Thymus (tissue), 11 donors: ENCODE results near the gene RIOX2. TPM values are rescaled to one million over a fixed set of nuclear protein-coding genes. Genes with fewer than 3 reads are reported as not detected.
"Not testable (repeated sequence)": the region's sequence is repeated elsewhere in the genome, so short reads cannot be mapped to it uniquely, and the experiment has no call there.

ENCODE experiments used
- DNase-seq, 9 donors: peaks; one replicate each; pipeline ENCODE4 v3.0.0-alpha.2; 2013; ENCODE audit warnings: low spot score in 9 of 9, low read depth in 6 of 9, missing footprints in 1 of 9
- H3K27ac ChIP-seq, 2 donors: one replicate each; pipeline ENCODE4 v1.5.1; 2013; ENCODE audit warnings: control low read depth in 1 of 2, low read depth in 1 of 2, low read length in 1 of 2, mild to moderate bottlenecking in 1 of 2, moderate library complexity in 1 of 2
- H3K27me3 ChIP-seq, 2 donors: one replicate each; pipeline ENCODE4 v1.5.1; 2013; ENCODE audit warnings: low read length in 1 of 2; ENCODE audit not compliant: control insufficient read depth in 2 of 2, insufficient read depth in 1 of 2
- H3K36me3 ChIP-seq, 2 donors: one replicate each; pipeline ENCODE4 v1.5.1; 2013; ENCODE audit warnings: low read length in 1 of 2, mild to moderate bottlenecking in 1 of 2, moderate library complexity in 1 of 2; ENCODE audit not compliant: control insufficient read depth in 2 of 2, insufficient read depth in 2 of 2
- H3K4me1 ChIP-seq, 2 donors: one replicate each; pipeline ENCODE4 v1.5.1; 2013; ENCODE audit warnings: low read length in 2 of 2; ENCODE audit not compliant: control insufficient read depth in 2 of 2, insufficient read depth in 2 of 2
- H3K4me3 ChIP-seq, 2 donors: one replicate each; pipeline ENCODE4 v1.5.1; 2013; ENCODE audit warnings: low read length in 2 of 2, control low read depth in 1 of 2, mild to moderate bottlenecking in 1 of 2
- H3K9me3 ChIP-seq, 2 donors: one replicate each; pipeline ENCODE4 v1.5.1; 2013; ENCODE audit warnings: low read length in 1 of 2, mild to moderate bottlenecking in 1 of 2; ENCODE audit not compliant: control insufficient read depth in 2 of 2, insufficient read depth in 1 of 2
- WGBS: extraction: QIAGEN DNeasy Blood & Tissue Kit; methylation state at CpG from one replicate; pipeline ENCODE4 v1.1.7; 2013; 5-methylcytosine and 5-hydroxymethylcytosine counted together
- polyA plus RNA-seq: library from polyadenylated mRNA; stranded (reverse); fragments of 200-250 nt; gene quantifications from one replicate; pipeline ENCODE4 v1.2.3, GENCODE V29; 2013
- total RNA-seq: library from RNA; stranded (reverse); fragments of 120-200 nt; gene quantifications from one replicate; pipeline ENCODE4 v1.2.4, GENCODE V29; 2013
- donor health status: healthy.

RIOX2 gene
- total and polyA plus RNA-seq, 2 donors, result 16.9 to 26.2 TPM

DNA sequence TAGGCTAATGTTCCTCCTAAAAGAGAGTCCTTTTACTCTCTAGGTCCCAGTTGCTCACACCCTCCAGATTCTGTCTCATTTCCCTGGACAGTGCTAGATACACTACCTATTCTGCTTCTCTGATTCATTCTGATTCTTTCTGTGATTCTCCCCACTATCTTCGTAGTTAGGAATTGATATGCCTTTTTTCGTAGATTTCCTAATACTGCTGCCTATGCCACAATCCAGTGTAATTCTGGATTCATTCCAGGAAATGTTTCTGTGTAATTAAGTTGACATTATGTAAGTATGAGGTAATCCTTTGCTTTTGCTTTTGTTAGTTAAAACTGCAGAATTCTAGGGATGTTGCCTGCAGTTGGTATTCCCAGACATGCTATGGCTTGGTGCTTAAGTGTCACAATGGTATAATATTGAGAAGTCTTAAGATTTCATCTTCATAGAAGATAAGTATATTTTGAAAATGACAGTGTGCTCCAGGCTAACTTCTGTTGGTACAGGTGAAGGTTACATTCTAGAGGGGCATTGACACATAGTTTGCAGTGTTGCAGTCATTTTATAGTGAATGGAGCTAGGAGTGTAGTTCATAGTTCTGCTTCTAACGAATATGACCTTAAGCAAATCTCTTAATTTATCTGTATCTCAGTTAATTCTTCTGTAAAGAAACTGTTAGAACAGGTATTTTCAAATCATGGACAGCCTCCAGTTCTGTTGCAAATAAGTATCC is 54.3 kb downstream of the RIOX2 start:
- H3K4me1 ChIP-seq, result no peaks in the 10 kb centered on the region
- no peak overlapping the region for H3K27ac ChIP-seq
- no peak overlapping the region for H3K4me3 ChIP-seq
- 95% methylated on average over 3 of the region's 3 CpGs for WGBS
- no peaks in the 10 kb centered on the region for H3K9me3 ChIP-seq
- no peaks in the 10 kb centered on the region for H3K36me3 ChIP-seq
- H3K27me3 ChIP-seq, result no peaks in the 10 kb centered on the region
- no peak for DNase-seq

DNA sequence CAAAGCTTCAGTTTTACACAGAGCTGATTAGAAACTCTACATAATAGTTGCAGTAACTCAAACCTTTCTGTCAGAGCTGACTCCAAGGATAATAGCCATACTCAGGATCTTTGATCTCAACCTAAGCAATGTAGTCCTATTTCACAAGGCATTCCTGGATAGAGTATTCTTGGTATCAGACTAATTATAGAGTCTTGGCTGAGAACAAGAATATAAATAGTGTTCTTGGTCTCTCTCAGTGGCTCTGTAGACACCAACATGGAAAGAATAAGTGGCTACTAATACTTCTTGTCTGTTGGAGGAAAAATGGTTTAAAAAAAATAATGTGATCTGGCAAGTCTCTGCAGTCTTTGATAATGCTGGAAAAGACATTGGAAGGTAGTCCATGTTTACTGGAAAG is 55.7 kb downstream of the RIOX2 start:
- Histone ChIP-seq H3K4me1 (no peaks in the 10 kb centered on the region), H3K27me3 (no peaks in the 10 kb centered on the region), H3K9me3 (no peaks in the 10 kb centered on the region), H3K4me3 (no peak overlapping the region), H3K27ac (no peak overlapping the region), H3K36me3 (no peaks in the 10 kb centered on the region)
- no peak for DNase-seq

DNA sequence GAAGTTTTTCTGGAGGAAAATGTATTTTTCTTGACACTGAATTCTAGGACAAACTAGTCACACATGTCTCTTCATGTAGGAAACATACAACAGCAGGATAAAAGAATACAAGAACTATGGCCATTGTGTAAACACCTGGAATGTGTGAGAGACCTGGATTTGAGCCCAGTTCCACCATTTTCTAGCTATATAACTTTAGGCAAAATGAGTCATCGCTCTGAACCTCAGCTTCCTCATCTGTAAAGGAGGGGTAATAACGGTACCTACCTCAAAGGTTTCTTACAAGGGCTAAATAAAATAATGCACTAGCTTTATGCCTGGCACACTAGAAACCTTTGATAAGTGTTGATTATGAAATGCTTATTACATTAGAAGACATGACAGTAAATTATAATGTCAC is 57.8 kb downstream of the RIOX2 start:
- H3K27me3 ChIP-seq, result no peaks in the 10 kb centered on the region
- 94% methylated on average over 2 of the region's 2 CpGs for WGBS
- no peak for DNase-seq
- H3K36me3 ChIP-seq, result no peaks in the 10 kb centered on the region
- H3K9me3 ChIP-seq, result no peaks in the 10 kb centered on the region
- no peak overlapping the region for H3K4me3 ChIP-seq
- peaks cover 3 to 5% of the 10 kb centered on the region in 2 donors for H3K4me1 ChIP-seq
- H3K27ac ChIP-seq, result no peak overlapping the region

GRCh38 chr3:97911459-97911858 is 60.8 kb downstream of the RIOX2 start:
- Histone ChIP-seq H3K4me1 (peaks cover 3 to 5% of the 10 kb centered on the region in 2 donors), H3K27ac (no peak overlapping the region), H3K9me3 (no peaks in the 10 kb centered on the region), H3K4me3 (no peak overlapping the region), H3K36me3 (no peaks in the 10 kb centered on the region), H3K27me3 (no peaks in the 10 kb centered on the region)
- WGBS, result 92% methylated on average over 3 of the region's 3 CpGs
- DNase-seq, result no peak

DNA sequence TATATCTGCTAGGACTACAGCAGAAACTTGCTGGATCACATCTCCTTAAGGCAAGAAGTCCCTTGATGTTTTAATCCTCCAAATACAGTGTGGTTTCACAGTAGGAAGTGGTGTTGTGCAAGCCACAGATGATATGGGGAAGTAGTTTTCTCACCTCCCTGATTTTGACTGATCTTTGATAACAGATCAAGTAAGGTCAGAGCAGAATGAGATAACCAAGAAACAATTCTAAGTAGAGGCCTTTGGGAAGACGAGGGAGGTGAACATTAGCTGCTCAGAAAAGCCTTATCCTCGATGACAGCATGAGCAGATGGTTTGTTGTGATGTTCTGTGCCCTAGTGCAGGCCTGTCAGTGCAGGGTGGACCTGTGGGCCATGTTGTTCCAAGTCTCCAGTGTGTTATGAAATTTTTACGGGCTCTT is 61.3 kb downstream of the RIOX2 start:
- Histone ChIP-seq H3K4me3 (no peak overlapping the region), H3K27ac (peak overlapping the region in 1 of 2 donors; percentile 45), H3K27me3 (no peaks in the 10 kb centered on the region), H3K4me1 (peaks cover 3 to 5% of the 10 kb centered on the region in 2 donors), H3K9me3 (no peaks in the 10 kb centered on the region), H3K36me3 (no peaks in the 10 kb centered on the region)
- 33% methylated on average over 3 of the region's 3 CpGs for WGBS
- DNase-seq, result peak in 6 of 9 donors; percentile 6 to 45 (median 13)

DNA sequence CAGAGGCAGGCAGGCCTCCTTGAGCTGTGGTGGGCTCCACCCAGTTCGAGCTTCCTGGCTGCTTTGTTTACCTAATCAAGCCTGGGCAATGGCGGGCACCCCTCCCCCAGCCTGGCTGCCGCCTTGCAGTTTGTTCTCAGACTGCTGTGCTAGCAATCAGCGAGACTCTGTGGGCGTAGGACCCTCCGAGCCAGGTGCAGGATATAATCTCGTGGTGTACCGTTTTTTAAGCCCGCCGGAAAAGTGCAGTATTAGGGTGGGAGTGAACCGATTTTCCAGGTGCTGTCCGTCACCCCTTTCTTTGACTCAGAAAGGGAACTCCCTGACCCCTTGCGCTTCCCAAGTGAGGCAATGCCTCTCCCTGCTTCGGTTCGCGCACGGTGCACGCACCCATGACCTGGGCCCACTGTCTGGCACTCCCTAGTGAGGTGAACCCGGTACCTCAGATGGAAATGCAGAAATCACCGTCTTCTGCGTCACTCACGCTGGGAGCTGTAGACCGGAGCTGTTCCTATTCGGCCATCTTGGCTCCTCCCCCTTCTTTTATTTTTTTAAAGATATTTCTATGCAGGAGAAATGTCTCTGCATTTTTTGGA is 61.9 kb downstream of the RIOX2 start:
- not testable (repeated sequence) for H3K4me1 ChIP-seq, H3K36me3 ChIP-seq, H3K4me3 ChIP-seq, H3K9me3 ChIP-seq, H3K27me3 ChIP-seq, DNase-seq
- peak overlapping the region in 1 of 2 donors; percentile 43 for H3K27ac ChIP-seq
- 62% methylated on average over 23 of the region's 24 CpGs for WGBS

DNA sequence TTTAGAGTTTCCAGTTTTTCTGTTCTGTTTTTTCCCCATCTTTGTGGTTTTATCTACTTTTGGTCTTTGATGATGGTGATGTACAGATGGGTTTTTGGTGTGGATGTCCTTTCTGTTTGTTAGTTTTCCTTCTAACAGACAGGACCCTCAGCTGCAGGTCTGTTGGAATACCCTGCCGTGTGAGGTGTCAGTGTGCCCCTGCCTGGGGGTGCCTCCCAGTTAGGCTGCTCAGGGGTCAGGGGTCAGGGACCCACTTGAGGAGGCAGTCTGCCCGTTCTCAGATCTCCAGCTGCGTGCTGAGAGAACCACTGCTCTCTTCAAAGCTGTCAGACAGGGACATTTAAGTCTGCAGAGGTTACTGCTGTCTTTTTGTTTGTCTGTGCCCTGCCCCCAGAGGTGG is 62.4 kb downstream of the RIOX2 start:
- 77% methylated on average over 2 of the region's 3 CpGs for WGBS
- not testable (repeated sequence) for H3K36me3 ChIP-seq, H3K4me1 ChIP-seq, H3K27ac ChIP-seq, H3K4me3 ChIP-seq, DNase-seq, H3K9me3 ChIP-seq, H3K27me3 ChIP-seq

DNA sequence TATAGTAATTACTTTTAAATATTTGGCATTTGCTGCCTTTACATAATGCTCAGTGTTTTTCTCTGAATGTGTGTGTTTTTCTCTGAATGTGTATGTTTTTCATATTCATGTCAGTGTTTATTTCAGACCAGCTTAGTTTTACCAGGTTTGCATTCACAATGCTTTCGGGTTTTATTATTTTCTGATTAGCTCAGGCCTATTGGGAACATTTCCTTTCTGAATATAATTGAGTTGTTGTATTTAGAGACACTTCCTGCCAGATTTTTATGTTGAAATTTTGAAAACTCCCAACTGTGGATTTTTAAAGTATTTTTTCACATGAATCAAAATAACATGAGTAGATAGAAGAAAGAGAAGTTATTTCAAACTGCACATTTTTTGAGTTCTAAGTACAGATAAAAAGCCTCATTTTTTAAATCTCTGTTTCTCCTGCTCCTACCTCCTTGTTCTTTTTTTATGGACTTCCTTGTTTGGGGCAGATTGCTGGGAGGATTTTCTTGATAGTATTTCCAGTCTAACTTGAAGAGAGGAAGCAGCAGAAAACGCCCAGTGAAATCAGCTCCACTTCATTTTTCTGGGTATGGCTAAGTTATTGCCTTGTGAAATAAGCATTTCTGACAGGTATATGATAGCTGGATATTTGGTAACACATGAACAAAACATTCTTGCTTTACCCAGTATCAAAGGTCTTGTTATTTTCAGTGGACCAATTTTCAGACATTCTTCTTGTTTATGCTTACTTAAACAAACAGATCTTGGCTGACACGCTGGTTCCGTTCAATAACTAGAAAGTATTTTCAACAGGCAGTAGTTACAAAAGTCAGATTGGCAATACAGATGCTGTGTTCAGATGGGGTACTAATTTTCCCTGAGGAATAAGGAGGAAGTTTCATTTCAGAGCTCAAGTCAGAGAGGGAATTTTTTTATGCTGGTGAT is 70.7 kb downstream of the RIOX2 start:
- H3K4me1 ChIP-seq, result no peaks in the 10 kb centered on the region
- H3K27me3 ChIP-seq, result no peaks in the 10 kb centered on the region
- H3K27ac ChIP-seq, result no peak overlapping the region
- H3K4me3 ChIP-seq, result no peak overlapping the region
- WGBS, result 92% methylated on average over 4 of the region's 4 CpGs
- no peaks in the 10 kb centered on the region for H3K9me3 ChIP-seq
- DNase-seq, result no peak
- H3K36me3 ChIP-seq, result no peaks in the 10 kb centered on the region

GRCh38 chr3:97899331-97899730 is 72.9 kb downstream of the RIOX2 start:
- DNase-seq, result no peak
- no peaks in the 10 kb centered on the region for H3K27me3 ChIP-seq
- H3K4me1 ChIP-seq, result no peaks in the 10 kb centered on the region
- H3K4me3 ChIP-seq, result no peak overlapping the region
- H3K27ac ChIP-seq, result no peak overlapping the region
- H3K9me3 ChIP-seq, result no peaks in the 10 kb centered on the region
- H3K36me3 ChIP-seq, result no peaks in the 10 kb centered on the region
